Fibroblast of the aortic adventitia (primary cell): ENCODE data around the gene CDH12. TPM values are rescaled to one million over a fixed set of nuclear protein-coding genes. Genes with fewer than 3 reads are reported as not detected.

ENCODE experiments used
- DNase-seq: peaks from one replicate; pipeline ENCODE4 v3.0.0-alpha.2; 2010; ENCODE audit warnings: low read depth
- H3K4me3 ChIP-seq: 2 replicates; pipeline ENCODE4 v1.5.1; 2011; ENCODE audit warnings: low read depth, mild to moderate bottlenecking, control low read depth, low read length, moderate library complexity
- CTCF ChIP-seq: IDR thresholded peaks from 2 replicates; pipeline ENCODE4 v1.5.1; 2011; ENCODE audit warnings: mild to moderate bottlenecking, low read length, control low read depth, inconsistent platforms; ENCODE audit not compliant: insufficient read depth
- total RNA-seq: library from RNA; depleted of rRNA; stranded (reverse); fragments of >200 nt; gene quantifications from 2 replicates; pipeline ENCODE4 v1.2.3, GENCODE V29; 2012; ENCODE audit warnings: low replicate concordance

The CDH12 gene
- total RNA-seq, 1 donor = 0.09 TPM

- peak; percentile 3 for DNase-seq
- H3K4me3 ChIP-seq = no peak overlapping the region
- TF ChIP-seq CTCF = peak; percentile 26
Observed at GRCh38 chr5:21817668-21818369, 1035.3 kb downstream of the CDH12 start.

DNA sequence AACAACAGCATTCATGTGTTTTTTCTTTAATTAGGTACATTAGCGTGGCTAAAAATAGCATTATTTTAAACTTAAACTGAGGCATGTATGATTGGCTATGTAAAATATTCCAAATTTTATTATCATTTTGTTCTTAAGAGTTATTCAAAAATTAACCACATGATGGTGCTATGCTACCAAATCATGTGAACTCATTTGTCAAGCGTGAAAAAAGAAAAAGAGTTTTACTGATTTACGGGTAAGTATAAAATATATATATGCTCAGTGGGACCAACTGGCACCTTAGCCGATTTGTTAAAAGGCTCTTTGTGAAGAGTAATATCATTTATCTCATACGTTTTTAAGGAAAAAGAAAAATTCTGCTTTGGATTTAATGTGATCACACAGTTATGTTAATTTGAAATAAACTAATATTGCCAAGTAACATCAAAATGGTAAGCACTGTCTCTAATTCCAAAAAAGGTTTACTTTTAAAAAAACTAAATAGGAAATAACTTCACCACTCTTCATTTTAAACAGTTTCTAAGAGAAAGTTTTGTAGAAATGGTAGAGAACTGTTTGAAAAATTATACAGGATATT, 1042.3 kb downstream of the CDH12 start:
- peak; percentile 17 for DNase-seq
- peak; percentile 41 for TF ChIP-seq CTCF
- H3K4me3 ChIP-seq = no peak overlapping the region

DNA sequence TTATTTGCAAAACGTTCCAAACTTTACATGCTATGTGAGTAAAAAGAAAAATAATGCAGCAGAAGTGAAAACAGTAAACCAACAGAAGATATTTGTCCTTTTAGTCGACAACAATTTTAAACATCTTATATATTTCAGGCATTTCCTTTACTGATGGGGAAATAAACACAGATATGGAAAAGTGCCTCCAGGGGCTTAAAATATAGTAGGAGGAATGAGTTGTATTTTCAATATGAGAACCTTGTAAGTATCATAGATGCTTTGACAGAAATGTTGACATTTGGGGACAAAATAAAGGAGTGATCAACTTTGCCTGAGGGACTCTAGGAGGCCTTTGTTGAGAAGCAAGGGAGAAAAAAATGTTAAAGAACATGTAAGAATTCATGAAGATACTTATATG, 1043.5 kb downstream of the CDH12 start:
- no peak overlapping the region for H3K4me3 ChIP-seq
- no peak for TF ChIP-seq CTCF
- DNase-seq = no peak

GRCh38 chr5:21807953-21808352, 1045.2 kb downstream of the CDH12 start:
- TF ChIP-seq CTCF = no peak
- no peak overlapping the region for H3K4me3 ChIP-seq
- no peak for DNase-seq

DNA sequence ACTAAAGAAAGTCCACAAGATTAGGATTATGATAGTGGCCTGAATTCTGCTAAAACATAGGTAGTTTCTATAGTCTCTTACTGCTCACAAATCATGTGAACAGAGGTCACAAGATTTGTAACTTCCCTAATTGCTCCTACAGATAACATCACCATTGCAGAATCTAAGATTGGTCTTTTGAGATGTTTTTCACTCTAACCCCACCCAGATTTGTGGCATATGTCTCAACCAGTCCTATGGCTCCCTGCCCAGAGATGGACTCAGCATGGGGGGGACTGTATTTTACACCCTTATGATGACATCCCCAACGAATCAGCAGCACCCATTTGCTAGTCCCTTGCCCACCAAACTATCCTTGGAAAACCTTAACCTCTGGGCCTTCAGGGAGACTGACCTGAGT, 1046.2 kb downstream of the CDH12 start:
- TF ChIP-seq CTCF = no peak
- H3K4me3 ChIP-seq = no peak overlapping the region

GRCh38 chr5:21806271-21806670, 1046.9 kb downstream of the CDH12 start:
- no peak overlapping the region for H3K4me3 ChIP-seq
- TF ChIP-seq CTCF = no peak
- DNase-seq = no peak

More for the DNA sequence above, 1046.2 kb downstream of the CDH12 start:
- peak; percentile 42 for DNase-seq
